ENCODE measurements around the gene RRN3. TPM values are rescaled to one million over a fixed set of nuclear protein-coding genes. Genes with fewer than 3 reads are reported as not detected.
"Not testable (repeated sequence)": the region's sequence is repeated elsewhere in the genome, so short reads cannot be mapped to it uniquely, and the experiment has no call there.

The RRN3 gene
- total and polyA plus RNA-seq, 4 experiments from 2014 or later = 22.9 to 48.8 (median 38.8) TPM

GRCh38 chr16:15065961-15066360, 28.1 kb downstream of the RRN3 start:
- POLR2A ChIA-PET (ENCODE audit: partially characterized antibody); H3K9me3 ChIP-seq (ENCODE audit: control insufficient read depth in 1 of 2, low read length in 2 of 2); H3K27ac Mint-ChIP-seq; CTCF ChIA-PET (ENCODE audit: partially characterized antibody); H3K4me1 Mint-ChIP-seq; H3K9me3 Mint-ChIP-seq; H3K27ac ChIP-seq (ENCODE audit: low read depth, low read length); H3K4me3 Mint-ChIP-seq; H3K27me3 ChIP-seq (ENCODE audit: insufficient read depth, low read length); intact Hi-C loops (cut with micrococcal nuclease); H3K27me3 Mint-ChIP-seq; H3K4me1 ChIP-seq (ENCODE audit: insufficient read depth, low read length); DNase-seq; H3K4me3 ChIP-seq (ENCODE audit: low read length in 2 of 2): not testable (repeated sequence)
- H3K36me3 ChIP-seq (ENCODE audit: insufficient read depth, low read length) = peaks cover 31% of the 10 kb centered on the region
- H3K36me3 Mint-ChIP-seq = peaks cover 33 to 61% of the 10 kb centered on the region in 2 donors

- peaks cover 35 to 62% of the 10 kb centered on the region in 2 donors for H3K36me3 Mint-ChIP-seq
- not testable (repeated sequence) for H3K4me1 Mint-ChIP-seq
These were observed 31.8 kb downstream of the RRN3 start for GRCh38 chr16:15062085-15062810.

GRCh38 chr16:15059324-15059723, 34.7 kb downstream of the RRN3 start:
- no peaks in the 10 kb centered on the region for H3K27me3 ChIP-seq (ENCODE audit: insufficient read depth, low read length)
- peaks cover 33% of the 10 kb centered on the region for H3K36me3 ChIP-seq (ENCODE audit: insufficient read depth, low read length)
- peaks cover 7 to 22% (median 11%) of the 10 kb centered on the region in 4 donors for H3K4me1 Mint-ChIP-seq
- CTCF ChIA-PET (ENCODE audit: partially characterized antibody) = no interaction called here
- no peaks in the 10 kb centered on the region for H3K9me3 Mint-ChIP-seq
- no peak overlapping the region for H3K4me3 ChIP-seq (ENCODE audit: low read length in 2 of 2)
- POLR2A ChIA-PET (ENCODE audit: partially characterized antibody) = no interaction called here
- H3K27me3 Mint-ChIP-seq = no peaks in the 10 kb centered on the region
- H3K9me3 ChIP-seq (ENCODE audit: control insufficient read depth in 1 of 2, low read length in 2 of 2) = no peaks in the 10 kb centered on the region
- no peak overlapping the region for H3K4me3 Mint-ChIP-seq
- peaks cover 16% of the 10 kb centered on the region for H3K4me1 ChIP-seq (ENCODE audit: insufficient read depth, low read length)
- no peak overlapping the region for H3K27ac ChIP-seq (ENCODE audit: low read depth, low read length)
- intact Hi-C loops (cut with micrococcal nuclease) = no loop called here
- DNase-seq = no peak
- no peak overlapping the region for H3K27ac Mint-ChIP-seq
- peaks cover 25 to 50% of the 10 kb centered on the region in 2 donors for H3K36me3 Mint-ChIP-seq

More at GRCh38 chr16:15062085-15062810, 31.8 kb downstream of the RRN3 start:
- peaks cover 37% of the 10 kb centered on the region for H3K36me3 ChIP-seq (ENCODE audit: insufficient read depth, low read length)
- peak overlapping the region in 1 of 7 donors; percentile 42 for H3K27ac Mint-ChIP-seq
- H3K9me3 ChIP-seq (ENCODE audit: control insufficient read depth in 1 of 2, low read length in 2 of 2); H3K27ac ChIP-seq (ENCODE audit: low read depth, low read length); H3K4me3 ChIP-seq (ENCODE audit: low read length in 2 of 2); DNase-seq; H3K4me3 Mint-ChIP-seq; H3K27me3 ChIP-seq (ENCODE audit: insufficient read depth, low read length); H3K27me3 Mint-ChIP-seq; intact Hi-C loops (cut with micrococcal nuclease); H3K4me1 ChIP-seq (ENCODE audit: insufficient read depth, low read length); H3K9me3 Mint-ChIP-seq: not testable (repeated sequence)
- POLR2A ChIA-PET (ENCODE audit: partially characterized antibody) = interaction anchor here (0.6 kb wide), 1 partner anchor 13 kb away, joined by 3 read pairs; no protein-coding TSS in a partner anchor
- CTCF ChIA-PET (ENCODE audit: partially characterized antibody) = interaction anchor here (1.3 to 1.4 kb wide), 2 partner anchors 9 to 11 kb away, joined by 3 to 4 read pairs; no protein-coding TSS in a partner anchor

GRCh38 chr16:15057681-15058417, 36.2 kb downstream of the RRN3 start:
- Mint-ChIP-seq H3K27me3 (no peaks in the 10 kb centered on the region), H3K9me3 (no peaks in the 10 kb centered on the region), H3K36me3 (peaks cover 20 to 42% of the 10 kb centered on the region in 2 donors), H3K27ac (peak overlapping the region in 3 of 7 donors; percentile 42 to 64 (median 62)), H3K4me3 (no peak overlapping the region), H3K4me1 (peaks cover 11 to 28% (median 16%) of the 10 kb centered on the region in 4 donors)
- H3K9me3 ChIP-seq (ENCODE audit: control insufficient read depth in 1 of 2, low read length in 2 of 2) = no peaks in the 10 kb centered on the region
- ChIA-PET CTCF (ENCODE audit: partially characterized antibody) (interaction anchor here (1.1 kb wide), 1 partner anchor 15 kb away, joined by 5 read pairs; no protein-coding TSS in a partner anchor), POLR2A (ENCODE audit: partially characterized antibody) (interaction anchor here (0.7 to 1.1 kb wide), 3 partner anchors 36 to 83 kb away, joined by 3 read pairs; partner anchors contain the start of genes PDXDC1 and RRN3)
- DNase-seq = no peak
- H3K4me1 ChIP-seq (ENCODE audit: insufficient read depth, low read length) = peaks cover 23% of the 10 kb centered on the region
- intact Hi-C loops (cut with micrococcal nuclease) = loop anchor here (2.0 kb wide), 1 partner anchor 43 kb away; no protein-coding TSS in a partner anchor
- peaks cover 29% of the 10 kb centered on the region for H3K36me3 ChIP-seq (ENCODE audit: insufficient read depth, low read length)
- no peaks in the 10 kb centered on the region for H3K27me3 ChIP-seq (ENCODE audit: insufficient read depth, low read length)
- H3K27ac ChIP-seq (ENCODE audit: low read depth, low read length) = no peak overlapping the region
- no peak overlapping the region for H3K4me3 ChIP-seq (ENCODE audit: low read length in 2 of 2)

GRCh38 chr16:15055141-15056053, 38.7 kb downstream of the RRN3 start:
- Histone ChIP-seq H3K4me1 (ENCODE audit: insufficient read depth, low read length) (peaks cover 23% of the 10 kb centered on the region), H3K36me3 (ENCODE audit: insufficient read depth, low read length) (peaks cover 10% of the 10 kb centered on the region), H3K9me3 (ENCODE audit: control insufficient read depth in 1 of 2, low read length in 2 of 2) (no peaks in the 10 kb centered on the region), H3K27me3 (ENCODE audit: insufficient read depth, low read length) (no peaks in the 10 kb centered on the region), H3K4me3 (ENCODE audit: low read length in 2 of 2) (peak overlapping the region; percentile 89 to 90), H3K27ac (ENCODE audit: low read depth, low read length) (peak overlapping the region; percentile 78)
- POLR2A ChIA-PET (ENCODE audit: partially characterized antibody) = interaction anchor here (1.2 to 1.5 kb wide), 2 partner anchors 44 to 80 kb away, joined by 3 to 4 read pairs; partner anchors contain the start of gene PDXDC1
- no peaks in the 10 kb centered on the region for H3K9me3 Mint-ChIP-seq
- peak in 3 of 5 donors; percentile 2 to 82 (median 12) for DNase-seq
- no peaks in the 10 kb centered on the region for H3K27me3 Mint-ChIP-seq
- H3K4me1 Mint-ChIP-seq = peaks cover 11 to 32% (median 20%) of the 10 kb centered on the region in 4 donors
- H3K4me3 Mint-ChIP-seq = peak overlapping the region; percentile 88 to 92 (median 90)
- CTCF ChIA-PET (ENCODE audit: partially characterized antibody) = interaction anchor here (0.9 kb wide), 1 partner anchor 17 kb away, joined by 6 read pairs; no protein-coding TSS in a partner anchor
- peaks cover 0 to 19% of the 10 kb centered on the region in 2 donors for H3K36me3 Mint-ChIP-seq
- peak overlapping the region; percentile 52 to 91 (median 85) for H3K27ac Mint-ChIP-seq
- intact Hi-C loops (cut with micrococcal nuclease) = loop anchor here (2.0 kb wide), 1 partner anchor 41 kb away; no protein-coding TSS in a partner anchor

GRCh38 chr16:15054357-15055140, 39.5 kb downstream of the RRN3 start:
- peak overlapping the region; percentile 52 to 91 (median 85) for H3K27ac Mint-ChIP-seq
- Histone ChIP-seq H3K27me3 (ENCODE audit: insufficient read depth, low read length) (no peaks in the 10 kb centered on the region), H3K36me3 (ENCODE audit: insufficient read depth, low read length) (peaks cover 7% of the 10 kb centered on the region), H3K4me3 (ENCODE audit: low read length in 2 of 2) (peak overlapping the region in 1 of 2 donors; percentile 89), H3K9me3 (ENCODE audit: control insufficient read depth in 1 of 2, low read length in 2 of 2) (no peaks in the 10 kb centered on the region), H3K4me1 (ENCODE audit: insufficient read depth, low read length) (peaks cover 23% of the 10 kb centered on the region), H3K27ac (ENCODE audit: low read depth, low read length) (peak overlapping the region; percentile 78)
- H3K4me3 Mint-ChIP-seq = peak overlapping the region; percentile 88 to 92 (median 90)
- peaks cover 0 to 12% of the 10 kb centered on the region in 2 donors for H3K36me3 Mint-ChIP-seq
- no peaks in the 10 kb centered on the region for H3K27me3 Mint-ChIP-seq
- no peaks in the 10 kb centered on the region for H3K9me3 Mint-ChIP-seq
- DNase-seq = no peak
- intact Hi-C loops (cut with micrococcal nuclease) = no loop called here
- ChIA-PET CTCF (ENCODE audit: partially characterized antibody) (no interaction called here), POLR2A (ENCODE audit: partially characterized antibody) (no interaction called here)
- H3K4me1 Mint-ChIP-seq = peaks cover 13 to 32% (median 20%) of the 10 kb centered on the region in 4 donors

Data from CD4-positive, alpha-beta memory T cell (primary cell).